ENCODE results near the gene GREB1.

GREB1 gene

DNA sequence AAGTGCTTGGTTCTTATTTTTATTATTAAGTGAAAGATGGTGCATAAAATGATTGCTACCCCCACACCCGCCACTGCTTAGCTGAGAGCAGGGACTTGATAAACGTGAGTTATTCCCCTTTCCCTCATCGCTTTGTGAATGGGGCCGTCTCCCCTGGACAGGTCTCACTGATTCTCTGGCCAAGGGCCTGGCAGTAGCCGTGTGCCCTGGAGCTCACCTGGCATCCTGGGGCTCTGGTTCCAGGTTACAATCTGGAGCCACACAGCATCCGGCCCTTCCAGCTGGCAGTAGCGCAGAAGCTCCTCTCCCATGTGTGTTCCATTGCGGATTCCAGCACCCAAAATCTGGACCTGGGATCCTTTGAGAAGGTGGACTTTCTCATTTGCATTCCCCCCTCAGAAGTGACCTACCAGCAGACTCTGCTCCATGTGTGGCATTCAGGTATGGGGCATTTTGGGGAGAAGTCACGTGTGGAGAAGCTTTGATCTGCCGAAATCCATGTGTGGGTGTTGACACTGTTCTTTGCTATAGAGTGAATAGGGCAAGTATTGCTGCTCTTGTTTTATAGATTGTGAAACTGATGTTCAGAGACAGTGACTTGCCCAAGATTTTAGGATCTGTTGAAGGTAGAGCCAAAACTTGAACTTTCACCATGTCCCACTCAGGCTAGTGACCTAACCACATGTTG is 63.8 kb downstream of the GREB1 start:
- no peak for DNase-seq

DNA sequence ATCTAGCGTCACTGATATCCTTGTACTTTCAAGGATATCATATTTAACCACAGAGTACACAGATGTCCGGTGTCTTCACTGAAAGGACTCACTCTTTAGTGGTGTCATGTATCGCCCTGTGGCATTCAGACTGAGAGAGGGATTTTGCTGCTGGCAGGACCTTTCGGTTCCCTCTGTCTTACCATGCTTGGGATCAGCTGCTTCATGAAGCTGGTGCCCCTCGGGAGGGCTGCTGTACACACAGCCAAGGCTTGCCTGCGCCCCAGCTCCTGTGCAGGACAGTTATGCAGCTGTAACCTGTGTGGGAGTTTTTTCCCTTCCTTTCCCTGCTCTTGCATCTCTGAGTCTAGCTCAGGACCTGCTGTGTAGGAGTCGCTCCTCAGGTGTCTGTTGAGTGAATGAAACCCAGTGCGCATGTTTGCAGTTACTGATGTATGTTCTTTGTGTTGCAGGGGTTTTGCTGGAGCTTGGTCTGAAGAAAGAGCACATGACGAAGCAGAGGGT is 64.4 kb downstream of the GREB1 start:
- no peak for DNase-seq

DNA sequence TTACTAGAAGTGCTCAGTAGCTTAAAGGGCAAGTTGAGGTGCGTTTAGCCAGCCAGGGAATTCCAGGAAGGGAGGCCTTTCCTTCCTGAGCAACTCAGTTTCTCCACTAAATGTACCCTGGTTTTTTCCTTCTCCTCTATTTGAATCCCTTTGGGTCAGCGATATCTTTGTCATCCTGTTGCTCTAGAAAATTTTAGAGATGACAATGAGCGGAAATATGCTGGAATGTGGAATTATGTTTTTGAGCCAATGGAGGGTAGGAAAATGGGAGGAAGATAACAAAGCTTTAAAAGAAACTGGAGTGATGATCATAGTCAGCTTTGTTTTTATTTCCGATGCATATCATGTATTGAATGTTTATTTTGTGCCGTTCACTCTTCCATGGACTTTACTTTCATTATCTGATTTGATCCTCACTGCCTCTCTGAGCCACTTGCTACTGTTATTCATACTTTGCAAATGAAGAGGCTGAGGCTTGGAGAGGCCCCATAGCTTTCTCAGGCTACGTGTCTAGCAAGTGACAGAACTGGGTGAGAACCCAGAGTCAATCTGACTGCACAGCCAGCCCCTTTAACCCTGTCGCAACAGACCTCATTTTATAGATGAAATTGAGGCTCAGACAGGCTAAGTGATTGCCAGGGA is 68.8 kb downstream of the GREB1 start:
- DNase-seq, result no peak

DNA sequence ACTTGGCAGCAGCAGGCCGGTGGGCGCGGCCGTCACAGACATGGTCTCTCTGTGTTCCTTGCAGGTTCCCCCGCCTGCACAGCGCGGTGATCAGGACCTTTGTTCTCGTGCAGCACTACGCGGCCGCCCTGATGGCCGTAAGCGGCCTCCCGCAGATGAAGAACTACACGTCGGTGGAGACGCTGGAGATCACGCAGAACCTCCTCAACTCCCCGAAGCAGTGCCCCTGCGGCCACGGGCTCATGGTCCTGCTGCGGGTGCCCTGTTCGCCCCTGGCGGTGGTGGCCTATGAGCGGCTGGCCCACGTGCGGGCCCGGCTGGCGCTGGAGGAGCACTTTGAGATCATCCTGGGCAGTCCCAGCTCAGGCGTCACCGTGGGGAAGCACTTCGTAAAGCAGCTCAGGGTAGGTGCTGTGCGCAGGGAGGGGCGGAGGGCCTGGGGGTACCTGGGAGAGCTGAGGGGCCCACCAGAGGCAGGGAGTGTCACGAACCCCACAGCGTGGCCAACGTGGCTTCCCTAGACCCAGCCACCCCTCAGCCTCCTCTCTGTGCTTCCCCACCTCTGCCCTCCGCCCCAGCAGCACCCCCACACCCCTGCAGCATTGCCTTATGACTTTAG is 76.9 kb downstream of the GREB1 start:
- no peak for DNase-seq

DNA sequence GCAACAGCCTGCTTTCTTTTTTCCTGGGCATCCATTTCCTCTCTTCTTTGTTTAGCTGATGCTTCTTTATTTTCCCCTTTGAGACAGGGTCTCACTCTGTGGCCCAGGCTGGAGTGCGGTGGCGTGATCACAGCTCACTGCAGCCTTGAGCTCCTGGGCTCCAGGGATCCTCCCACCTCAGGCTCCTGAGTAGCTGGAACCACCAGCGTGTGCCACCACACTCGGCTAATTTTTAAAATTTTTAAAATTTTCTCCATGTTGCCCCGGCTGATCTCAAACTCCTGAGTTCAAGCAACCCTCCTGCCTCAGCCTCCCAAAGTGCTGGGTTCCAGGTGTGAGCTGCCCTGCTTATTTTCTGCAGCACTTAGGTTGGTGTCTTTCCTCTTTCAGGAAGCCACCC is 77.4 kb downstream of the GREB1 start:
- DNase-seq, result no peak

DNA sequence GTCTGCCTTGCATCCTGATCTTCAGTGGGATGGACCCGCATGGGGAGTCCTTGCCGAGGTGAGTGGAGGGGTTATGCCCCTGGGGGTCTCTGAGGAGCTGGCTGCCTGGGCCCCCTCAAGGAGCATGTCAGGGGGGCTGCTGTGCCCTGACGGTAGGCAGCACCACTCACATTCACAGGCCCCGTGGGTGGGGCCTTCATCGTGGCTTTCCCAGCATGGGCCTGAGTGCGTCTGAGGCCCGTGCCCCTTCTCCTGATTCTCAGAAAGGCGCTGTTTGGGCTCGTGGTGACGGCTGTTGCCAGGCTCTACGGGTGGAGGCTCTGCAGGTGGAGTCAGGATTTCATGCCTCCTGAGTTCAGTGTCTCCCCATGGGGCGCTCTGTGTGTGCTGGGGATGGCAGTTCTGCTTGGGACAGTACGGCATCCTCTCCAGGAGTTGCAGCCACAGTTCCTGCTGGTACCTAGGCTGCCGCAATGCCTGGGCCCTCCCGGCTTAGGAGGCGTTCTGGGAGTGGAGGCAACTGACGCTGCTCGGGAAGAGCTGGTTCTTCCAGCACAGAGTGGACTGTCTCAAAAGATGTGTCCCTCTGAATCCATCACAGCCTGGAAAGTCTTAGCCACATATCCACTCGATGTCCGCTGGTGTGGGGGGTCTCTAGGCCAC is 78.8 kb downstream of the GREB1 start:
- DNase-seq, result no peak

DNA sequence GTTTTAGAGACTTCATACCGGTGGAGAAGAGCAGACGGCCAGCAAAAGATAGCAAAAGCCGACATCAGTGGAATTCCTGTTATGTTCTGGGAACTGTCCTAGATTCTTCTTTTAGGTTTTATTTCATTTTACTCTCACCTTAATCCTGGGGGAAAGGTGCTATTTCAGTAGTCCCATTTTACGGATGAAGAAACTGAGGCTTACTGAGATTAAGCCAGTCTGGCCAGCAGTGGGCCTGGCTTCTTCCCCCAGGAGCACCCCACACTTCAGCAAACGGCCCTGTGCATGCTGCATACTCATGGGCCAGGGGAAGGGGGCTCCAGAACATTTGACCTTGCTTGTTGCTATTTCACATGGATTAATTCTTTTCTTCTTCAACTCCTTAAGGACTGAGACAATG is 79.5 kb downstream of the GREB1 start:
- no peak for DNase-seq

DNA sequence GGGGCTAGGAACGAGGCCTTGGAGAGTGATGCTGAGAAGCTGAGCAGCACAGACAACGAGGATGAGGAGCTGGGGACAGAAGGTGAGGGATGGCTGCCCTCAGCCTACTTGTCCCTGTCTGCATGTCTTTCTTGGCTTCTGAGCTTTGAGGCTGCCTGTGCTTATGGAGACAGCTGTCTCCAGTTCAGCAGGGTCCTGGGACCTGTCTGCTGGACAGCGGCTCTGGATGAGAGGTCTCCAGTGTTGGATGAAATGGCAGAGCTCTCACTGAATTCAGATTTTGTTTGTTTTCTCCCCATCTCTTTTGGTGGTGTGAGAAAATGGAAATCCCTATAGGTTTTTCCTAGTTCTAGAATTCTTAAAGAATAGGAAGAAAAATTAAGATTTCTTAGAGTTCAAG is 81.4 kb downstream of the GREB1 start:
- no peak for DNase-seq

DNA sequence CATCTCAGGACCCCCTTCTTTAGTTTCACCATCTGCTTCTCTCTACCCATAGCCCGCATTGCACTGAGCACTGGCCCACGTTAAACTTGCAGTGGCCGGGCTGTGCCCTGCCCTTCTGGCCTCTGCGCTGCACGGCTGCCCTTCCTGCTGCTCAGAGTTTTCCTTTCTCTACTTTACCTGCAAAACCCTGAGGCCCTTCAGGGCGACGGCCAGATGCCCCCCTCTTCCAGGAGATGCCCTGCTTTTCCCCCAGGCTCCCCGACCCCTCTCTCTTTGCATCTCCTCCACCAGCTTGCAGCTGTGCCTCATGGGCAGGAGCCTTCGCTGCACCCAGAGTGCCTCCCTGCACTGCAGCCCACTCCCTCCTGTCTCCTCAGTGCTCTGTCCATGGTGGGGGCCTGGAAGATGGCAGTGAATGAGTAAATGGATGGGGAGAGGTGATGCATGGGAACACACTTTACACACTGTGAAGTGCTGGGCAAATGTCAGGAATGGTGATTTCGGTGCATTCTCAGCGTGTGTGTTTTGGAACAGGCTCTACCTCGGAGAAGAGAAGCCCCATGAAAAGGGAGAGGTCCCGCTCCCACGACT is 82.3 kb downstream of the GREB1 start:
- DNase-seq, result no peak

DNA sequence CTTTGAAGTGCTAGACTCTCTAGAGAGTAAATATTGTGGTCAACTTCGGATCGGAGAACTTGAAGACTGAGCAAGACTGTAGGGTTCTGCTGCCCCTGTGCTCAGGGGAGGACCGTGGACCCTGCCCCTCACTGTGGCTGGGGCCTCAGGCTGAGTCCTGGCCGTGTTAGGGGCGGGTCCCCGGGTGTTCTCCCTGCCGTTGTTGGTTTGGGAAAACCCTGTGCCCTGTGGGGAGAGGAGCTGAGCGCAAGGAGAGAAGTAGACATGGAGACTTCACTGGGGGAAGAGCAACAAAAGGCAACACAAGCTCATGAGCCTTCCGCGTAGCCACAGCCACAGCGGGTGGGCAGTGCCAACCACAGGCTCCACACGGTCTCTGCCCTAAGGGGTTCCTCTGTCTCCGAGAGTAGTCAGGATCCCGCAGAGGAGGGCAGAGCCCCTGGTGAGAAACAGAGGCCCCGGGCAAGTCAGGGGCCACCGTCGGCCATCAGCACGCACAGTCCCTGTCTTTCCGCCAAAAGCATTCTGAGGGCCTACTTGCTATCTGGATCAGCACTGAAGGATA is 83.1 kb downstream of the GREB1 start:
- no peak for DNase-seq

DNA sequence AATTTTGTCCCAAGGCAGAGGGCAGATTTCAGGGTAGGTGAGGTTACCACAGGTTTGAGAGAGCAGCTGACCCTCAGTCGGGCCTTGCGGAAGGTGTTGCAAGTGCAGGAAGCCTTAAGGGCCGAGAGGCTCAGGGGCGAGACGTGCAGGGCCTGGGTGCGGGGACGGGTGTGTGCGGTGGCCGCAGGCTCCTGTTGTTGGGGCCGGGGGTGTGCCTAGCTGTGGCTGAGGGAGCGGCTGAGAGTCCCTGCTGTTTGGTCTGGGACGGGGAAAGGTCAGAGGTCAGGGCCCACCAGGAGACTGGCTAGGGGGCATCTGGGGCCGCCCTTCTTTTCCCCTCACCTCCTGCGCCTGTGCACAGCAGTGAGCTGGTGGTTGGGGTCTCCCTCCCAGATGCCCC is 83.7 kb downstream of the GREB1 start:
- DNase-seq, result no peak

DNA sequence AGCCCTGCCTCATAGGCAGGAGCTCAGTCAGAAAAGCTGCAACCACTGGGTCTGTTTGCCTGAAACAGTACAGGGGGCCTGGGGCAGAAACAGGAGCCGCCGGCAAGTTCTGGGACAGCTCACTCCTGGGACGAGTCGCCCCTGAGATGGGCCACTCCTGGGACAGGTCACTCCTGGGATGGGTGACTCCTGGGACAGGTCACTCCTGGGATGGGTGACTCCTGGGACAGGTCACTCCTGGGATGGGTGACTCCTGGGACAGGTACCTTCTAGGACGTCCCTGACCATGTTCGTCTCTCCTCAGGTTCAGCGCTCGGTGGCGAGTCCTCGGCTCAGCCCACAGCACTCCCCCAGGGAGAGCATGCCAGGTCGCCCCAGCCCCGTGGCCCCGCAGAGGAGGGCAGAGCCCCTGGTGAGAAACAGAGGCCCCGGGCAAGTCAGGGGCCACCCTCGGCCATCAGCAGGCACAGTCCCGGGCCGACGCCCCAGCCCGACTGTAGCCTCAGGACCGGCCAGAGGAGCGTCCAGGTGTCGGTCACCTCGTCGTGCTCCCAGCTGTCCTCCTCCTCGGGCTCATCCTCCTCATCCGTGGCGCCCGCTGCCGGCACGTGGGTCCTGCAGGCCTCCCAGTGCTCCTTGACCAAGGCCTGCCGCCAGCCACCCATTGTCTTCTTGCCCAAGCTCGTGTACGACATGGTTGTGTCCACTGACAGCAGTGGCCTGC is 84.3 kb downstream of the GREB1 start:
- no peak for DNase-seq

DNA sequence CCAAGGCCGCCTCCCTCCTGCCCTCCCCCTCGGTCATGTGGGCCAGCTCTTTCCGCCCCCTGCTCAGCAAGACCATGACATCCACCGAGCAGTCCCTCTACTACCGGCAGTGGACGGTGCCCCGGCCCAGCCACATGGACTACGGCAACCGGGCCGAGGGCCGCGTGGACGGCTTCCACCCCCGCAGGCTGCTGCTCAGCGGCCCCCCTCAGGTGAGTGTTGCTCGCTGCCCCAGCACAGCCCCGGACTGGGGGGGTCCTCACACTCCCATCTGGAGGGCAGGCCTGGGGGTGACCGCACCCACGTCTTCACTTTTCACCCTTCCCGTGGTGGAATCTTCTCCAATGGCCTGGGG is 84.8 kb downstream of the GREB1 start:
- DNase-seq, result no peak

DNA sequence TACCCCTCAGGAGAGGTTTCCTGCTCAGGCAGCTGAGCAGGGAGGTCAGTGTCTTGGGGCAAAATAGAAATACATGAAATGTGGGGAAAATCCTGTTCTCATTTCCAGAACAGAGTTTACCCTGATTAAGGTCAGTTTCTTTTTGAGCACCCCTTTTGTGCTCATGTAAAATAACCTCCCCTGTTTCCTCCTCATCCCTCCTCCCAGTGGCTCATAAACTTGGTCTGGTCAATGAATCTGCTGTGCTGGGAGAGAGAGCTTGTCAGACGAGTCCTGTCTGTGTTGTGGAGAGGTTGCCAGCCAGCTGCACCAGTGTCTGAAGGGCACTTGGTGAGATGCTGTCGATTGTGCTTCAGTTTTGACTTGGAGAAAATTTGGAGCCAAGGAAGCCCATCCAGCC is 87.6 kb downstream of the GREB1 start:
- peak in 7 of 56 donors; percentile 10 to 34 (median 16) for DNase-seq

DNA sequence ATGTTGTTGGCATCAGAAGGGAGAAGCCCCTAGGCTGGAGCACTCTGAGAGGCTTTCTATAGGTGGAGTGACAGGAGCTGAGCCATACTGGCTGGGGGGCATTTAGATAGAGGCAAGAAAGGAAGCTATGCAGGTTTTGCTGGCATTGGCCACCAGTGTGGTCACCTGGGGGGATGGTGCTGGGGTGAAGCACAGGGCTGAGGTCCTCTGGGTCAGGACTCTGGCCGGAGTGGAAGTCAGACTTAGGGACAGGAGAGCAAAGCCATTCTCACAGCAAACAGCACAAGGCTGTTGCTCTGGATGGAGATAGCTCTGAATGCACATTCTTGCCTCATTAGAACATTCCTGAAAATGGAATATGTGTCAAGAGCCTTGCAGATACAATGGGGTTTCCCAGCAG is 88.8 kb downstream of the GREB1 start:
- no peak for DNase-seq

DNA sequence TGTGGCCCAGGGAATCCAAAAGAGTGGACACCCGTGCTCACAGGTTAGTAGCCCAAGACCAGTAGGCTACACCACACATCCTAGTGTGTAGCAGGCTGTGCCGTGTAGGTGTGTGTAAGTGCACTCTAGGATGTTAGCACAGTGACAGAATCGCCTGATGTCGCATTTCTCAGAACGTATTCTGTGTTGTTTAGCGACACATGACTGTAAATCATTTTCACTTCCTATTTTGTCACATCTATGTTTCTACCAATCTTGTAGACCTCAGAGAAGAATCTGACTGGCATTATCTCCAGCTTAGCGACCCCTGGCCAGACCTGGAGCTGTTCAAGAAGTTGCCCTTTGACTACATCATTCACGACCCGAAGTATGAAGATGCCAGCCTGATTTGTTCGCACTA is 91.0 kb downstream of the GREB1 start:
- DNase-seq, result no peak

DNA sequence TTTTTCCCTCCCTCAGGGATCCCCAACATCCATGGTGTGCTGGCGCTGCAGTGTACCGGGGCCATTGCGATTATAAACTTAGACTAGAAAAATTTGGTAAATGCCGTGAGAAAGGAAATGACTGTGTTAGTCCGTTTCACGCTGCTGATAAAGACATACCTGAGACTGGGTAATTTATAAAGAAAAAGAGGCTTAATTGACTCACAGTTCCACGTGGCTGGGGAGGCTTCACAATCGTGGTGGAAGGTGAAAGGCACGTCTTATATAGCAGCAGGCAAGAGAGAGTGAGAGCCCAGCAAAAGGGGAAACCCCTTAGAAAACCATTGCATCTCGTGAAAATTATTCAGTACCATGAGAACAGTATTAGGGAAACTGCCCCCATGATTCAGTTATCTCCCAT is 91.8 kb downstream of the GREB1 start:
- DNase-seq, result no peak

DNA sequence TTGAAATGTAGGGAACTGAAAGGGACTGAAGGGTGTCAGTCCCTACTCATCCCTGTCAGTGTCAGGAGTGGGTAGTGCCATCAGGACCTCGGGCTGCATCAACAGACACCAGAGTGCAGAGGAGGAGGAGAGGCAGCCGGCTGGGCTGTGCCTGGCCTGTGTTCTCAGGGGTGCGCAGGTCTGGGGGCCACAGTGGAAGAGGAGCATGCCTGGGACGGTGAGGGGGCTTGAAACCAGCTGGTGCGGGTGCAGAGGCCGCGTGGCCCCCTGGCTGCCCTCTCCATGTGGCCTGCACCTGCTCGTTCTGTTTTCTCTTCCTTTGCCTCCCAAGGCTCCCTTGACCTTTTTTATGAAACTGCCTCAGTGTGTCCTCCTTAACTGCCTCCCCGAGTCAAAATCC is 94.8 kb downstream of the GREB1 start:
- no peak for DNase-seq

DNA sequence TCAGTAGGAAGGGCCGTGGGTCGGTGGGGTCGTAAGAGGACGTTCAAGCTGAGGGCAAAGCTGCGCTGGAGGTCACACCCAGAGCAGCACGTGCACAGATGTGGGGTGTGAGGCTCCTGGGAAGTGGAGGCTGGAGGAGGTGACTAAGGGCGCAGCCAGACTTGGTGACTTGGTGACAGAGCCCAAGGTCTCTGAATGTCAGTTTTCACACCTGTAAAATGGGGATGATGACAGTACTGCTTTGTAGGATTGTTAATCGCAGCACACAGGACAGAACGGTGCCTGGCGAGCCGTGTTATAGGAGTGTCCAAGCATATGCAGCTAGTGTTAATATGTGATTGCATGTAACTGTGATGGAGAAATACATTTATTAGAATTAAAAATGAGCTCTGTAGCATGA is 95.4 kb downstream of the GREB1 start:
- no peak for DNase-seq

DNA sequence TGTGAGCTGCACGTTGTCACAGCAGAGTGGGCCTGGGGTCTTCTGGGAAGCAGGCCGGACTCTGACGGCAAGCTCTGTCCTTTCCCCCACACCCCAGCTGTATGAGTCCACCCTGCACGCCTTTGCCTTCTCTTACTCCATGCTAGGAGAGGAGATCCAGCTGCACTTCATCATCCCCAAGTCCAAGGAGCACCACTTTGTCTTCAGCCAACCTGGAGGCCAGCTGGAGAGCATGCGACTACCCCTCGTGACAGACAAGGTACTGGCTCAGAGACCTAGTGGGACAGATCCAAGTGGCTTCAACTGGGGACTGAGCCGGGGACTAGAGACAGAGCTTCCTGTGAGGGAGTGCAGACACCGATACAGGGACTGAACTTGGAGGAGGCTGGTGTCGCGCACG is 96.0 kb downstream of the GREB1 start:
- DNase-seq, result no peak

DNA sequence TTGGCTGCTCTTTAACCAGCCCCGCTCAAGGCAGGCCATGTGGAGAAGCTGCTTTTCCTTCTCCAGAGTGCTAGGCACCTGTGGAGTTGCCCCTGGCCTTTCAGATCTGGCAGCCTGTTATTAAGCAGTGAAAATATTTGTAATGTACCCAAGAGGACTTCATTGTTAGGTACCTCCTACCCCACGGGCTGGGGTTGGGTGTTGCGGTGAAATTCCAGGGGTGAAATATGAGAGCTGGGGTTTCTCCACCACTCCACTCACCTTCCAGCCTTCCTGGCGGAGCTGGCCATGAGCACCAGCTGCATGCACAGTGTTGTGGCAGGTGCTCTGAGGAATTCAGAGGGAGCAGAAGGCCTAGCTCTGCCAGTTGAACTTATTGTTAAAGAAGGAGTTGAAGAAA is 97.0 kb downstream of the GREB1 start:
- no peak for DNase-seq
